Mucosa of rectum (tissue), 2 donors: Measurements from ENCODE around the gene RBM18.

Experiments used
- H3K27ac ChIP-seq, 2 donors: one replicate each; pipeline ENCODE4 v1.7.0; 2013; ENCODE audit warnings: inconsistent platforms in 2 of 2, low read depth in 2 of 2, low read length in 2 of 2
- H3K27me3 ChIP-seq, 2 donors: one replicate each; pipeline ENCODE4 v1.7.0; 2013; ENCODE audit warnings: low read length in 2 of 2; ENCODE audit not compliant: control insufficient read depth in 2 of 2, insufficient read depth in 2 of 2
- H3K36me3 ChIP-seq, 2 donors: one replicate each; pipeline ENCODE4 v1.7.0; 2013; ENCODE audit warnings: low read length in 2 of 2; ENCODE audit not compliant: control insufficient read depth in 2 of 2, insufficient read depth in 2 of 2
- H3K4me1 ChIP-seq, 2 donors: one replicate each; pipeline ENCODE4 v1.7.0; 2013; ENCODE audit warnings: low read length in 2 of 2, mild to moderate bottlenecking in 1 of 2; ENCODE audit not compliant: control insufficient read depth in 2 of 2, insufficient read depth in 2 of 2
- H3K4me3 ChIP-seq, 2 donors: one replicate each; pipeline ENCODE4 v1.7.0; 2013; ENCODE audit warnings: low read length in 2 of 2
- H3K9ac ChIP-seq, 2 donors: one replicate each; pipeline ENCODE4 v1.7.0; 2013; ENCODE audit warnings: low read length in 2 of 2, low read depth in 1 of 2, mild to moderate bottlenecking in 1 of 2
- H3K9me3 ChIP-seq, 2 donors: one replicate each; pipeline ENCODE4 v1.7.0; 2013; ENCODE audit warnings: low read length in 2 of 2; ENCODE audit not compliant: control insufficient read depth in 2 of 2
- donor health status: healthy.
- donor health status: Normal muscosa, but diverticular disease.

The RBM18 gene

GRCh38 chr9:122262073-122262472 lies 2.6 kb downstream of the RBM18 start:
- Histone ChIP-seq H3K4me3 (no peak overlapping the region), H3K9me3 (no peaks in the 10 kb centered on the region), H3K9ac (no peak overlapping the region), H3K27me3 (no peaks in the 10 kb centered on the region), H3K27ac (no peak overlapping the region), H3K4me1 (peaks cover 20 to 26% of the 10 kb centered on the region in 2 donors), H3K36me3 (peaks cover 25 to 27% of the 10 kb centered on the region in 2 donors)

GRCh38 chr9:122261469-122261881 lies 3.2 kb downstream of the RBM18 start:
- Histone ChIP-seq H3K27ac (no peak overlapping the region), H3K4me3 (no peak overlapping the region), H3K9ac (no peak overlapping the region), H3K36me3 (peaks cover 25 to 27% of the 10 kb centered on the region in 2 donors), H3K9me3 (no peaks in the 10 kb centered on the region), H3K27me3 (no peaks in the 10 kb centered on the region), H3K4me1 (peaks cover 20 to 26% of the 10 kb centered on the region in 2 donors)

GRCh38 chr9:122258886-122259415 lies 5.7 kb downstream of the RBM18 start:
- H3K4me3 ChIP-seq: no peak overlapping the region
- no peaks in the 10 kb centered on the region for H3K9me3 ChIP-seq
- H3K36me3 ChIP-seq: peaks cover 35 to 40% of the 10 kb centered on the region in 2 donors
- no peak overlapping the region for H3K9ac ChIP-seq
- H3K27me3 ChIP-seq: no peaks in the 10 kb centered on the region
- peaks cover 13 to 17% of the 10 kb centered on the region in 2 donors for H3K4me1 ChIP-seq
- H3K27ac ChIP-seq: no peak overlapping the region

DNA sequence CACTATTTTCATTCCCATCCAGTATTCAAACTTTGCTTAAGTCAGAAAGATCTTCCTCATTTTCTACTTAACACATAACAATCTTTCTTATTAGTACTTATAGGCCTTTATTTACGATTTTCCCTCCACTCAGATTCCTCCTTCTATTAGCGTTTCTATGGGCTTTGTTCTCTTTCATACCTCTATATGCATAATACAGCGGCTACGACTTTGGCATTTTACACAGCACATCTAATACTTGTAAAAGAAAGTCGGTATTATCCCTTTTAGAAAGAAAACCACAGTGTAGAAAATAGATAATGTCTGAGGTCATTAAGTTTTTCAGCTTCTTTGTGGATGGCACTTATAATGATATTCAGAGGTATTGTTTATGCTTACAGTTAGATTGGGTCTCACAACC lies 8.4 kb downstream of the RBM18 start:
- no peaks in the 10 kb centered on the region for H3K4me1 ChIP-seq
- no peaks in the 10 kb centered on the region for H3K9me3 ChIP-seq
- no peaks in the 10 kb centered on the region for H3K27me3 ChIP-seq
- peaks cover 41 to 52% of the 10 kb centered on the region in 2 donors for H3K36me3 ChIP-seq
- no peak overlapping the region for H3K27ac ChIP-seq
- no peak overlapping the region for H3K4me3 ChIP-seq
- no peak overlapping the region for H3K9ac ChIP-seq

- no peak overlapping the region for H3K9ac ChIP-seq
- no peak overlapping the region for H3K4me3 ChIP-seq
- no peaks in the 10 kb centered on the region for H3K27me3 ChIP-seq
- no peaks in the 10 kb centered on the region for H3K4me1 ChIP-seq
- H3K9me3 ChIP-seq: no peaks in the 10 kb centered on the region
- no peak overlapping the region for H3K27ac ChIP-seq
- peaks cover 39 to 46% of the 10 kb centered on the region in 2 donors for H3K36me3 ChIP-seq
Observed at GRCh38 chr9:122254761-122255160, 9.9 kb downstream of the RBM18 start.

GRCh38 chr9:122252796-122253195 lies 11.8 kb downstream of the RBM18 start:
- Histone ChIP-seq H3K27me3 (no peaks in the 10 kb centered on the region), H3K9ac (no peak overlapping the region), H3K36me3 (peaks cover 36 to 38% of the 10 kb centered on the region in 2 donors), H3K4me1 (no peaks in the 10 kb centered on the region), H3K27ac (no peak overlapping the region), H3K4me3 (no peak overlapping the region), H3K9me3 (no peaks in the 10 kb centered on the region)

DNA sequence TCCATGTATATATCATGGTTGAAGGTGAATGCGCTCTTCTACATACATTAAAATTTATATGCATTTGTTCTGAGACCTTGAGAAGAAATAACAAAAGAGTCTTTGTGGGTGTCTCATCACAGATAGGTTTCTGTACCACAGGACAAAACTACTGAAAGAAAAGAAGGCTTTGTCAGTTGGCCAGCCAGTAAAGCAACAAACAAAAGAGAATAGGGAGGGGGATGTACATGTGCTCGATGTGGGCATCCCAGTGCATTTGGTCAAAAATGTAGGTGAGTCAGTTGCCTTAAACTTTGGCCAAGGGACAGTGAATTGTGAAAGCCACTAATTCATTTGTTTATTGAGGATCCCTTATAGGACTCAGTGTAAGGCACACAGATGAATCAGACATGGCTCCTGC lies 13.3 kb downstream of the RBM18 start:
- H3K36me3 ChIP-seq: peaks cover 40 to 47% of the 10 kb centered on the region in 2 donors

GRCh38 chr9:122248448-122248865 lies 16.2 kb downstream of the RBM18 start:
- H3K9ac ChIP-seq: no peak overlapping the region
- H3K27me3 ChIP-seq: no peaks in the 10 kb centered on the region
- H3K36me3 ChIP-seq: peaks cover 47 to 50% of the 10 kb centered on the region in 2 donors
- no peak overlapping the region for H3K4me3 ChIP-seq
- no peak overlapping the region for H3K27ac ChIP-seq
- no peaks in the 10 kb centered on the region for H3K9me3 ChIP-seq
- no peaks in the 10 kb centered on the region for H3K4me1 ChIP-seq

More for the DNA sequence above, 13.3 kb downstream of the RBM18 start:
- H3K4me1 ChIP-seq: no peaks in the 10 kb centered on the region
- H3K27me3 ChIP-seq: no peaks in the 10 kb centered on the region
- no peak overlapping the region for H3K4me3 ChIP-seq
- no peak overlapping the region for H3K9ac ChIP-seq
- no peak overlapping the region for H3K27ac ChIP-seq
- no peaks in the 10 kb centered on the region for H3K9me3 ChIP-seq

GRCh38 chr9:122246666-122247065 lies 18.0 kb downstream of the RBM18 start:
- no peak overlapping the region for H3K9ac ChIP-seq
- no peak overlapping the region for H3K27ac ChIP-seq
- H3K9me3 ChIP-seq: no peaks in the 10 kb centered on the region
- H3K4me3 ChIP-seq: no peak overlapping the region
- H3K4me1 ChIP-seq: no peaks in the 10 kb centered on the region
- H3K27me3 ChIP-seq: no peaks in the 10 kb centered on the region
- peaks cover 53 to 57% of the 10 kb centered on the region in 2 donors for H3K36me3 ChIP-seq

- no peak overlapping the region for H3K4me3 ChIP-seq
- H3K36me3 ChIP-seq: peaks cover 57 to 58% of the 10 kb centered on the region in 2 donors
- no peaks in the 10 kb centered on the region for H3K27me3 ChIP-seq
- no peaks in the 10 kb centered on the region for H3K4me1 ChIP-seq
- no peak overlapping the region for H3K27ac ChIP-seq
- no peak overlapping the region for H3K9ac ChIP-seq
- H3K9me3 ChIP-seq: no peaks in the 10 kb centered on the region
Observed at GRCh38 chr9:122244349-122244748, 20.3 kb downstream of the RBM18 start.
